Measurements from ENCODE around the gene RUNX2.

DNA sequence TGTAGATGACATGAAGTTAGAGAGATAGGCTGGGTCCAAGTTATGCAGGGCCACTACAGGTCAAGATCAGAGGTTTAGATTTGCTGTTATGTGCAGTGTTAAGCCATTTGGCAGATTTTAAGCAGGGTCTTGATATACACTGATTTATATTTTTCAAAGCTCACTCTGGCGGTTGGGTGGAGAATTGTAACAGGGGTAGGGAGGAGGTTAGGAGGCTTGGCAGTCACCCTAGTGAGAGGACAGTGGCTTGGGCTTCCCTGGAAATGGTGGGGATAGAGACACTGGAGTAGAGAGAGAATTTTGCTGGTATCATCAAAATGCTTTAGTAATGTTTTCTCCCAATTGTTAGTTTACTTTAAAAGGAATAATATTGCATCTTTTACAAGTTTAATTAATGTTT, 199.1 kb downstream of the RUNX2 start:
- TF ChIP-seq CTCF (IDR thresholded peaks at IDR 0.05; ENCODE audit: low read depth, low read length, missing input control) (no peak), FOXA1 (IDR thresholded peaks at IDR 0.05) (no peak), GABPA (IDR thresholded peaks at IDR 0.05 in 1 of 2, conservative IDR thresholded peaks at IDR 0.05 in 1 of 2) (no peak), YY1 (IDR thresholded peaks at IDR 0.05) (no peak), HNF4G (IDR thresholded peaks at IDR 0.05) (no peak), TAF1 (conservative IDR thresholded peaks at IDR 0.05) (no peak)
- TF ChIP-seq, protein P1, sequence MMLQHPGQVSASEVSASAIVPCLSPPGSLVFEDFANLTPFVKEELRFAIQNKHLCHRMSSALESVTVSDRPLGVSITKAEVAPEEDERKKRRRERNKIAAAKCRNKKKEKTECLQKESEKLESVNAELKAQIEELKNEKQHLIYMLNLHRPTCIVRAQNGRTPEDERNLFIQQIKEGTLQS (IDR thresholded peaks at IDR 0.05) = no peak

Measured in liver (tissue), 3 donors.